GM12865 (cell line): ENCODE data around the gene GNB1L.

Experiments used
- DNase-seq: peaks from one replicate; pipeline ENCODE4 v3.0.0; 2010; ENCODE audit warnings: low read depth
- H3K4me3 ChIP-seq: 2 replicates; pipeline ENCODE4 v1.5.1; 2011; ENCODE audit warnings: mild to moderate bottlenecking, low read depth, low read length, control low read depth
- TF ChIP-seq, protein P1 (sequence below): IDR thresholded peaks from 2 replicates; pipeline ENCODE4 v1.5.1; 2011; ENCODE audit warnings: low read length, control low read depth, low read depth, inconsistent platforms; ENCODE audit not compliant: insufficient read depth; ENCODE audit errors: missing control alignments

Gene GNB1L

DNA sequence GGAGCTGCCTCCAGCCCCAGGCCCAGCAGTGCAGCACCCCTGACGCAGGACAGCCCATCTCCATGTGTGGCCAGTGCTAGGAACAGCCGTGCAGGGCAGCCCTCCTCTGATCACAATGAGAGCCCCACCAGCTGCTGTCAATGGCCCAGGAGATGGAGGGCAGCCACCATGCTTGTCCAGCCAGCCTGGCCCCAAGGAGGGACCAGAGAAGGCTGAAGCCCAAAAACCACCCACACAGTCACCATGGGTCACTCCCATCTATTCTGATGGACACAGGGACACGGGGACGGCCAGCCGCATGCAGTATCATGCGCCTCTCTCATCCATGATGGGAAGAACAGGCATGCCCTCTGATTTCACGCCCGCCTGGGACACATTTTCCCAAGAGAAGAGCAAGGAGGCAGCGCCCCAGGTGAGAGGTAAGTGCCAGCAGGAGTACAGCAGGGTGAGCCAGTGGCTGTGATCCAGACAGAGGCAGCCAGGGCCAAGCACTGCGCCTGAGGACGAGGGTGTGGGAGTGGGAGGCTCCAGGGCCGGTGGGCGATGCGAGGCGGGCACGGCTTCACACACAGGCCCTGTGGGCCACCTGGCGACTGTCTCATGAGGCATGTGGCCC, 33.6 kb upstream of the GNB1L start:
- DNase-seq, result no peak
- TF ChIP-seq, protein P1, sequence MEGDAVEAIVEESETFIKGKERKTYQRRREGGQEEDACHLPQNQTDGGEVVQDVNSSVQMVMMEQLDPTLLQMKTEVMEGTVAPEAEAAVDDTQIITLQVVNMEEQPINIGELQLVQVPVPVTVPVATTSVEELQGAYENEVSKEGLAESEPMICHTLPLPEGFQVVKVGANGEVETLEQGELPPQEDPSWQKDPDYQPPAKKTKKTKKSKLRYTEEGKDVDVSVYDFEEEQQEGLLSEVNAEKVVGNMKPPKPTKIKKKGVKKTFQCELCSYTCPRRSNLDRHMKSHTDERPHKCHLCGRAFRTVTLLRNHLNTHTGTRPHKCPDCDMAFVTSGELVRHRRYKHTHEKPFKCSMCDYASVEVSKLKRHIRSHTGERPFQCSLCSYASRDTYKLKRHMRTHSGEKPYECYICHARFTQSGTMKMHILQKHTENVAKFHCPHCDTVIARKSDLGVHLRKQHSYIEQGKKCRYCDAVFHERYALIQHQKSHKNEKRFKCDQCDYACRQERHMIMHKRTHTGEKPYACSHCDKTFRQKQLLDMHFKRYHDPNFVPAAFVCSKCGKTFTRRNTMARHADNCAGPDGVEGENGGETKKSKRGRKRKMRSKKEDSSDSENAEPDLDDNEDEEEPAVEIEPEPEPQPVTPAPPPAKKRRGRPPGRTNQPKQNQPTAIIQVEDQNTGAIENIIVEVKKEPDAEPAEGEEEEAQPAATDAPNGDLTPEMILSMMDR, result no peak
- H3K4me3 ChIP-seq, result no peak overlapping the region

DNA sequence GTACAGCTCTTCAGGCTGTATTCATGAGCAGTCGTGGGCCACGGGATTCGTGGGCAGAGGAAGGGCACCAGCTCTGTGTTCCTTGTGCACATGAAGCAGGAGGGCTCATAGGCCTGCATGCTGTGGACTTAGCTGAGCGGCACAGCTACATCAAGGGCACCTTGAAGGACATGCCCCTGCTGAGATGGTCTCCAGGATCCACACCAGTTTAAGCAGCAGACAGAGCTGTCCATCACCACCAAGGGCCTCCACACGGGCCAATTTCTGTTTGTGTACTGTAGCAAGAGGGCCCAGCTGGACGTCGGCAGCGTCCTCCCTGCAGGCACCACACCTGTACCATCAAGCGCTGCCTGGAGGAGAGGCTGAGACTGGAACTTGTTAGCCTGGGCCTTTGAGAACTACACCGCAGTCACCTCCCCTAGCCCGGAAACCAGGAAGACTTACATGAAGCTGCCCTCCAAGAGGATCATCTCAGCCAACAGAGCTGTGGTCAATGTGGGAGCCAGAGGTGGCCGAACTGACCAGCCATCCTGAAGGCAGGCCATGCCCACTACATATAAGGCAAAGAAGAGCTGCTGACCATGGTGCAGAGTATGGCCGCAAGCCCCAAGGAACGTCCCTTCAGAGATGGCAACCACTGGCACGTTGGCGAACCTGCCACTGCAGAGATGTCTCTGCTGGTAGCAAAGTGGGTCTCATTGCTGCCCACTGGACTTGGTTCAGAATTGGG, 32.7 kb upstream of the GNB1L start:
- H3K4me3 ChIP-seq, result no peak overlapping the region
- TF ChIP-seq, protein P1, result no peak
- DNase-seq, result no peak

DNA sequence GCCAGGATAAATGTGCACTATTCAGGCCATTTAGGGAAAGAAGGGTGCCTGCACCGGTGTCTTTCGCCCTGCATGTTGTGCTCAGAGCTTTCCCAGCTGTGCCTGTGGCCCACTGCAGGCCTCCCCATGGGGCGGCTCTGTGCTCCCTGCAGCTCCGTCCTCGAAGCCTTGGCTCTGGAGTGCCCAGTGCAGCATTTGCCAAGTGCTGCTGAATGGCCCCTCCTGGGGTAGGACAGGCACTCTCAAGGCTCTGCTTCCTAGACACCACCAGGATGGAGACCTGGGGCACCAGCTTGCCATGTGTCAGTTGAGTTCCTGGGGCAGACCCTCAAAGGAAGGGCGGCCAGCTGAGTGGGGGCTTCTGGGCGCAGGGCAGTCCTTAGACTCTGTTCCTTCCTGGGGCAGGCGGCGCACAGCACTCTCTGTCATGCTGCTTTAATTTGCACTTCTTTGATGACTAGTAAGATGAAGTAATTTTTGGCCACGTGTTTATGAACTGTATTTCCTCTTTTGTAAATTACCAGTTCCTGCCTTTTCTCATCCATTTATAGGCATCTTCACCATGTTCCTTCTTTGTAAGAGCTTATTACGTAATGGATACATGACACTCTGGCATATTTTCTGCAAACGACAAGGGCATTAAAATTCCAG, 32.1 kb upstream of the GNB1L start:
- TF ChIP-seq, protein P1, result no peak
- no peak for DNase-seq
- H3K4me3 ChIP-seq, result no peak overlapping the region

DNA sequence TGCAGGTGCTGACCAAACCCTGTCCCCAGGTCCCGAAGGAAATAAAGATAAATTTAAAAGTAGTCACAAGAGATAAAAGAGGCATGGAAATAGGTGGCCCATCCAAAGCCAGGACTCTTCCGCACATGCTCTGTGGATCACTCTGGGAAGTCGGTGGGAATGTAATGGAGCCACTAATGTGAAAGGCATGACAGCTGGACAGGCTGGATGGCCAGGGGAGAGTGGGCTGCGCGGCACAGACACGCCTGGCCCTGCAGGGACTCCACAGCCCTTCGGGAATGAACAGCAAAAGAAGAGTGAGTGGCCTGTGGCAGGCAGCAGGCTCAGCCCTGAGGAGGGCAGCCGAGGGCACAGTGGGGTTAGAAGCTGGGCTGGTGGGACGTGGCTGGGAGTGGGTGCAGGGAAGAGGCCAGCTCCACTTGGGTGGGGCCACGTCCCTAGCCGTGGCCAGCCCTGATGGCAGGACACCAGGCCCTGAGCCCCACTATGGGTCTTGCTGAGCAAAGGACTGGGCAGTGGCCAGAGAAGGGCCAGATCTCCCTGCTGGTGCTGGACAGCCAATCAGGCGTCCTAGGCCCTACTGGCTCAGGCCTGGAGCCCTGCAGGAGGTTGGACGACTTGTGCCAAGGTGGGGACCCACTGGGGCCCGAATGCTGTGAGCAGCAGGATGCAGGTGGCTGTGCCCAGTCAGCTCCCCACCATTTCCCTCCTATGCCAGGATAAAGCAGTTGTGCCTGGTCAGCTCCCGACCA, 31.3 kb upstream of the GNB1L start:
- TF ChIP-seq, protein P1, result no peak
- no peak overlapping the region for H3K4me3 ChIP-seq
- no peak for DNase-seq

DNA sequence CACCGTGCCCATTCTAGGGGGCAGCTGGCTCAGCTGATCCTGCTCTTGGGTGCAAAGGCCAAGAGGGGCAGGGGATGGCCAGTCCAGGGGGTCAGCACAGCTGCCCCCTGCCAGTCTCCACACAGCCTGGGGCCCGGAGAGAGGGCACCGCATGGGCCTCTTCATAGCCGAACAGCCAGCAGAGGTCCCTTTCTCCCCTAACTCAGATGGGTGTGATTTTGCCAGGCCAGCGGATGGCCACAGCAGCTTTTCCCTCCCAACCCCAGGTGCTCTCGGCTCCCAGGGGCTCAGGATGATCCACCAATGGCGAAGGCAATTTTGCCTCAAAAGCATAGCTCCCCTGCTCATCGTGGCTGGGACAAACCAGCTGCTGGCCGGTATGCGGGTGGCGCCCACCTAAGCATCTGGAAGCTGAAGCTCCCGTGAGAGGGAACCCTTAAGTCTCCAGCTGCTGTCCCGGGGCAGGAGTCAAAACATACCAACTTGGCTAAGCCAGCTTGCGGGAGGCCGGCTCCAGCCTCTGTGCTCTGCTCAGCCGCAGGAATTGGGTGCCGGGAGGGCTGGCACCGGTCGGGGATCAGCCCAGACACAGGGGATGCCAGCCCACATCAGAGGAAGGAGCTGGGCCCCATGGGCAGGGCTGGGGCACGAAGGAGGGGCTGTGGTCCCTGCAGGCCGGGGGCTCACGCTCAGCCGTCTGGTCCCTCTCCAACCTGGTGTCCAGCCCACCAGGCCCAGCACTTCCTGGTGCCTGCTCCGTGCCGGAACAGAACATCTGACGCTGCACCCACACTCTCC, 30.5 kb upstream of the GNB1L start:
- DNase-seq, result no peak
- TF ChIP-seq, protein P1, result no peak
- H3K4me3 ChIP-seq, result no peak overlapping the region
